ENCODE results near the gene C8B.

The C8B gene

GRCh38 chr1:57007472-57007871, 41.7 kb upstream of the C8B start:
- no peak for DNase-seq (ENCODE audit: low read depth)
- no peak overlapping the region for H3K4me3 ChIP-seq (ENCODE audit: control insufficient read depth, low read depth, low read length)
- TF ChIP-seq CTCF (IDR thresholded peaks at IDR 0.05; ENCODE audit: control insufficient read depth, insufficient read depth, low read depth, low read length, missing control alignments) = no peak

DNA sequence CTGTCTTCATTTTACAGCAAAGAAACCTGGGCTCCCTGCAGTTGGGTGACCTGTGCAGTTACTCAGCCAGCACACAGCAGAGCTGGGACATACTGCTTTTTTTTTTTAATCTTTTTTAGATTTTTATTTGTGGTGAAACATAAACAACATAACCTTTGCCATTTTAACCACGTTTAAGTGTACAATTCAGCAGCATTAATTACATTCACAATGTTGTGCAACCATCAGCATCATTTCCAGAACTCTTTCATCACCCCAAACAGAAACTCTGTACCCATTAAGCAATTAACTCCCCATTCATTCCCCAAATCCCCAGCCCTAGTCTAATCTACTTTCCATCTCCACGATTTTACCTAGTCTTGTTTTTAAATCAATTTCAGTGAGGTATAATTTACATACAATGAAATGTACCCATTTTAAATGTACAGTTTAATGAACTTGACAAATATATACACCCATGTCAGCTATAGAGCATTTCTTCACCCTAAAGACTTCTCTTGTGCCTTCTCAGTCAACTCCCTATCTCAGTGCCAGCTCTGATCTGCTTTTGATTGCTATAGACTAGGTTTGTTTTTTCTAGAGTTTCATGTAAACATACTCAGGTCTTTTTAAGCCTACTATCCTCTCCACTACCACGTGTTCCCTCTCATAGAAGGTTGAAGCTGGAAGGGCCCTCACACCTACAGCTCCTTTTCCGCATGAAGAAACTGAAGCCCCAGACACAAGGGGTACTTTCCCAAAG, 37.8 kb upstream of the C8B start:
- TF ChIP-seq CTCF (IDR thresholded peaks at IDR 0.05; ENCODE audit: control insufficient read depth, insufficient read depth, low read depth, low read length, missing control alignments) = no peak
- no peak for DNase-seq (ENCODE audit: low read depth)
- H3K4me3 ChIP-seq (ENCODE audit: control insufficient read depth, low read depth, low read length) = no peak overlapping the region

- DNase-seq (ENCODE audit: low read depth) = no peak
- no peak for TF ChIP-seq CTCF (IDR thresholded peaks at IDR 0.05; ENCODE audit: control insufficient read depth, insufficient read depth, low read depth, low read length, missing control alignments)
- H3K4me3 ChIP-seq (ENCODE audit: control insufficient read depth, low read depth, low read length) = no peak overlapping the region
These were observed 29.7 kb upstream of the C8B start for GRCh38 chr1:56995414-56996100.

GRCh38 chr1:56993475-56993874, 27.7 kb upstream of the C8B start:
- no peak for TF ChIP-seq CTCF (IDR thresholded peaks at IDR 0.05; ENCODE audit: control insufficient read depth, insufficient read depth, low read depth, low read length, missing control alignments)
- no peak overlapping the region for H3K4me3 ChIP-seq (ENCODE audit: control insufficient read depth, low read depth, low read length)
- DNase-seq (ENCODE audit: low read depth) = no peak

DNA sequence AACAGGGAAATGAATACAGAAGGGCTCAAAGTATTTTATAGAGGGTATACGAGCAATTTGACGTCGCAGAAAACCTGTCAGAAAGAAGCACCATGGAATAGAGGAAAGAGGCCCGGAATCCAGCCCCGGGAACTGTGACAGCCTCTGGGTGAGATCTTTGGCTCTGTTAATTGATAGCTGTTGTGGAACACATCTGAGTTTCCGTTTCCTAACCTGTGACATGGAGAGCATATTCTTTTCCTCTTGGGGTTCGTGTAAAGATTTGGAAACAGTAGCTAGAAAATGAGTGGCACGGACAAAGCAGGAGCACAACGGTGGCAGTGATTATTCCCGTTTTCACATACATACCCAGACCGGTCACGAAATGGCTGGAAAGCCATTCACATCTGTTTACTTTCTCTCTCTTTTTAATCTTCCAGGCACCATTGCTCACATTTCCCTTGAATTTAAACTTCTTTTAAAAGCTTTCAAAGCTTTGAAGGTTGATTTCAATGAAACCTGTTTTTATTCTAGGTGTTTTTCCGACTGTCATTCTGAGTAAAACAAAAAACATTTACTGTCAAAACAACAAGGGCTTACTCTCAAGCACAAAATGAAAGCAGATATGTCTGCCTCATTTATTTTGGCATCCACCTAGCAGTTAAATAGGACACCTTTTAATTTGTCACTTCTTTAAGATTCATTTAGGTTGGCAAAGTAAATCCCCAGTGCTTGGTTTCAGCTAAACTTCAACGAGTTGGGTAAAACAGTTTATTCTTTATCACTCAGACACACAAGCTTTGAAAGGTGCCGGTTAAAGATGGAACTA, 26.7 kb upstream of the C8B start:
- no peak overlapping the region for H3K4me3 ChIP-seq (ENCODE audit: control insufficient read depth, low read depth, low read length)
- TF ChIP-seq CTCF (IDR thresholded peaks at IDR 0.05; ENCODE audit: control insufficient read depth, insufficient read depth, low read depth, low read length, missing control alignments) = no peak
- no peak for DNase-seq (ENCODE audit: low read depth)

- no peak for TF ChIP-seq CTCF (IDR thresholded peaks at IDR 0.05; ENCODE audit: control insufficient read depth, insufficient read depth, low read depth, low read length, missing control alignments)
- DNase-seq (ENCODE audit: low read depth) = no peak
- no peak overlapping the region for H3K4me3 ChIP-seq (ENCODE audit: control insufficient read depth, low read depth, low read length)
These were observed 25.8 kb upstream of the C8B start for GRCh38 chr1:56991576-56991975.
